Upper lobe of left lung (tissue), 6 donors: ENCODE measurements around the gene ALDH8A1. TPM values are rescaled to one million over a fixed set of nuclear protein-coding genes. Genes with fewer than 3 reads are reported as not detected.
"Not testable (repeated sequence)": the region's sequence is repeated elsewhere in the genome, so short reads cannot be mapped to it uniquely, and the experiment has no call there.

Experiments
- ATAC-seq, 2 donors: fragments of 200-7000 bp; cut with Tn5 transposase; one replicate each; pipeline ENCODE4 v1.9.1; 2022; ENCODE audit warnings: mild to moderate bottlenecking in 2 of 2, moderate library complexity in 2 of 2; ENCODE audit not compliant: low FRiP score in 2 of 2
- DNase-seq, 2 donors: peaks; one replicate each; pipeline ENCODE4 v3.0.0-alpha.2; 2019 to 2020
- H3K27ac ChIP-seq, 4 donors: fragments of 200-600 bp; sonication (generic); one replicate each; pipeline ENCODE4 v1.5.1; 2016 to 2019
- H3K27me3 ChIP-seq, 4 donors: fragments of 200-600 bp; sonication (generic); one replicate each; pipeline ENCODE4 v1.5.1; 2017 to 2019
- H3K36me3 ChIP-seq, 4 donors: fragments of 200-600 bp; sonication (generic); one replicate each; pipeline ENCODE4 v1.5.1; 2016 to 2019
- H3K4me1 ChIP-seq, 4 donors: fragments of 200-600 bp; sonication (generic); one replicate each; pipeline ENCODE4 v1.5.1; 2018 to 2019
- H3K4me3 ChIP-seq, 4 donors: fragments of 200-600 bp; sonication (generic); one replicate each; pipeline ENCODE4 v1.5.1; 2017 to 2019; ENCODE audit warnings: mild to moderate bottlenecking in 2 of 4, moderate library complexity in 1 of 4
- H3K9me3 ChIP-seq, 4 donors: fragments of 200-600 bp; sonication (generic); one replicate each; pipeline ENCODE4 v1.5.1; 2018 to 2019
- CTCF ChIP-seq, 6 experiments: fragments of 450-650 bp in 4 of 6; fragments of 200-600 bp in 2 of 6; sonication (generic) in 2 of 6; IDR thresholded peaks; one replicate each; pipeline ENCODE4 v1.5.1; 2016 to 2019; ENCODE audit warnings: antibody characterized with exemption in 6 of 6
- EP300 ChIP-seq, 4 donors: sonication (generic); formaldehyde crosslinking; IDR thresholded peaks; one replicate each; pipeline ENCODE4 v1.5.1; 2017; ENCODE audit warnings: antibody characterized with exemption in 4 of 4, control low read depth in 2 of 4
- POLR2A ChIP-seq, 4 donors: fragments of 450-650 bp; IDR thresholded peaks; one replicate each; pipeline ENCODE4 v1.5.1; 2016 to 2017; ENCODE audit warnings: antibody characterized with exemption in 4 of 4, mild to moderate bottlenecking in 2 of 4
- POLR2AphosphoS5 ChIP-seq, 2 donors: sonication (generic); formaldehyde crosslinking; IDR thresholded peaks; one replicate each; pipeline ENCODE4 v1.5.1; 2017; ENCODE audit warnings: antibody characterized with exemption in 2 of 2
- WGBS, 2 donors: methylation state at CpG; one replicate each; pipeline ENCODE4 v1.1.5; 2017 to 2018; 5-methylcytosine and 5-hydroxymethylcytosine counted together
- total RNA-seq, 6 donors: library from RNA; depleted of rRNA in 4 of 6; stranded (reverse); fragments of >200 nt in 4 of 6; gene quantifications; one replicate each; pipeline versions ENCODE4 v1.1.0 to v1.2.1, GENCODE V29; 2016 to 2021
- donor health status: DM: no; HTN: no; CAD: no; lungs with moderate emphysema.
- donor health status: DM: no; HTN: yes; CAD: no; lungs with severe emphysema.

The ALDH8A1 gene
- total RNA-seq, 6 donors from 2014 or later: 0.23 to 2.7 (median 0.69) TPM; not detected in 2

- WGBS, 2 donors: 59 to 64% methylated on average over 11 of the region's 11 CpGs
- peak; percentile 23 to 43 for ATAC-seq
- no peak overlapping the region for H3K27ac ChIP-seq
Observed at GRCh38 chr6:134909701-134910592, 40.0 kb downstream of the ALDH8A1 start.

GRCh38 chr6:134908906-134909516 is 40.9 kb downstream of the ALDH8A1 start:
- ATAC-seq (peak; percentile 76 to 98), DNase-seq (peak in 1 of 2 donors; percentile 33)
- peak in 1 of 2 donors; percentile 49 for TF ChIP-seq POLR2AphosphoS5 (IDR thresholded peaks at IDR 0.05)
- TF ChIP-seq EP300 (IDR thresholded peaks at IDR 0.05): no peak
- TF ChIP-seq POLR2A (IDR thresholded peaks at IDR 0.05): no peak
- Histone ChIP-seq H3K36me3 (no peaks in the 10 kb centered on the region), H3K27ac (peak overlapping the region in 3 of 4 donors; percentile 52 to 64 (median 61)), H3K4me3 (no peak overlapping the region), H3K9me3 (no peaks in the 10 kb centered on the region), H3K4me1 (no peaks in the 10 kb centered on the region), H3K27me3 (no peaks in the 10 kb centered on the region)
- 69 to 73% methylated on average over 7 to 12 of the region's 12 CpGs for WGBS, 2 donors

More at GRCh38 chr6:134909701-134910592, 40.0 kb downstream of the ALDH8A1 start:
- H3K4me3 ChIP-seq: no peak overlapping the region
- TF ChIP-seq EP300 (IDR thresholded peaks at IDR 0.05): no peak
- TF ChIP-seq POLR2AphosphoS5 (IDR thresholded peaks at IDR 0.05): no peak
- TF ChIP-seq CTCF (IDR thresholded peaks at IDR 0.05): no peak
- TF ChIP-seq POLR2A (IDR thresholded peaks at IDR 0.05): no peak
- DNase-seq: no peak
- no peaks in the 10 kb centered on the region for H3K36me3 ChIP-seq
- no peaks in the 10 kb centered on the region for H3K27me3 ChIP-seq
- no peaks in the 10 kb centered on the region for H3K4me1 ChIP-seq
- no peaks in the 10 kb centered on the region for H3K9me3 ChIP-seq

- not testable (repeated sequence) for H3K4me3 ChIP-seq, H3K27ac ChIP-seq, H3K27me3 ChIP-seq, H3K9me3 ChIP-seq, ATAC-seq, H3K36me3 ChIP-seq, H3K4me1 ChIP-seq
- peak in 1 of 2 donors; percentile 77 for DNase-seq
- WGBS, 2 donors: 100% methylated on average over 7 of the region's 42 CpGs; no CpG with 5 or more reads in 1 of the 2 donors
Observed at GRCh38 chr6:134904731-134905130, 45.2 kb downstream of the ALDH8A1 start.

GRCh38 chr6:134903448-134903847 is 46.5 kb downstream of the ALDH8A1 start:
- Histone ChIP-seq H3K4me3 (no peak overlapping the region), H3K27ac (no peak overlapping the region)
- WGBS, 2 donors: 73 to 79% methylated on average over 9 of the region's 9 CpGs

DNA sequence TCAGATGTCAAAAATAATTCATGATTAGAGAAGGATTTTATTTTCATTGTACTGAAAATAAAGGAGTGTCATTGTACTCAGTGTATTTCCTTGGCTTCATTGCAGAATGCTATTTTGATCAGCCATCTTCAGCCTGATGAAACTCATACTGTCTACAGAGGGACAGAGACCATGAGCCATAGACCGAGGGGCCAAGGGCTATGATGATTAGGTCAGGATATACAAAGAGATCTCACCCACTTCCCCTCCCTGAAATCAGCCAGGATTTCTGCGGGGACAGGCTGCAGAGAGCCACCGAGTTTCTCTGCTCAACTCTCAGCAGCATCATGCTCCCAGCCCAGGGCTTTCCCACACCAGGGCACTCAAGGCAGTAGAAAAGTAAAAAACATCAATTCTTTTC is 47.0 kb downstream of the ALDH8A1 start:
- no peak overlapping the region for H3K27ac ChIP-seq
- no peaks in the 10 kb centered on the region for H3K36me3 ChIP-seq
- no peak for DNase-seq
- TF ChIP-seq POLR2A (IDR thresholded peaks at IDR 0.05) (no peak), CTCF (IDR thresholded peaks at IDR 0.05) (no peak), POLR2AphosphoS5 (IDR thresholded peaks at IDR 0.05) (no peak), EP300 (IDR thresholded peaks at IDR 0.05) (no peak)
- H3K9me3 ChIP-seq: no peaks in the 10 kb centered on the region
- WGBS, 2 donors: 55 to 61% methylated on average over 2 to 3 of the region's 3 CpGs
- no peaks in the 10 kb centered on the region for H3K4me1 ChIP-seq
- no peak overlapping the region for H3K4me3 ChIP-seq
- H3K27me3 ChIP-seq: no peaks in the 10 kb centered on the region
- ATAC-seq: peak in 1 of 2 donors; percentile 52

More at GRCh38 chr6:134903448-134903847, 46.5 kb downstream of the ALDH8A1 start:
- no peak for TF ChIP-seq POLR2AphosphoS5 (IDR thresholded peaks at IDR 0.05)
- no peak for TF ChIP-seq POLR2A (IDR thresholded peaks at IDR 0.05)
- TF ChIP-seq EP300 (IDR thresholded peaks at IDR 0.05): no peak
- no peak for TF ChIP-seq CTCF (IDR thresholded peaks at IDR 0.05)
- Histone ChIP-seq H3K4me1 (no peaks in the 10 kb centered on the region), H3K9me3 (no peaks in the 10 kb centered on the region), H3K27me3 (no peaks in the 10 kb centered on the region), H3K36me3 (no peaks in the 10 kb centered on the region)
- DNase-seq: no peak
- ATAC-seq: no peak
